K562 (cell line): ENCODE measurements around the gene SMIM36. TPM values are rescaled to one million over a fixed set of nuclear protein-coding genes. Genes with fewer than 3 reads are reported as not detected.

Source experiments
- ATF1 ChIP-seq, 2 experiments: fragments of 450-650 bp in 1 of 2; IDR thresholded peaks; 2 replicates each; pipeline ENCODE4 v1.6.1; 2016; ENCODE audit warnings: missing compliant biosample characterization in 1 of 2, missing genetic modification characterization in 1 of 2
- BRD9 ChIP-seq: fragments of 450-650 bp; IDR thresholded peaks from 2 replicates; pipeline ENCODE4 v1.6.1; 2018; ENCODE audit warnings: low read depth; ENCODE audit not compliant: partially characterized antibody
- CBX1 ChIP-seq: sonication (generic); IDR thresholded peaks from 2 replicates; pipeline ENCODE4 v1.6.1; 2016; ENCODE audit warnings: antibody characterized with exemption, low read depth, mild to moderate bottlenecking
- DMBX1 ChIP-seq: fragments of 250-450 bp; sonication (Bioruptor Pico); IDR thresholded peaks from 2 replicates; pipeline ENCODE4 v1.8.0; 2022; ENCODE audit warnings: inconsistent platforms, mild to moderate bottlenecking, moderate library complexity, borderline replicate concordance
- EGR1 ChIP-seq: fragments of 450-650 bp; conservative IDR thresholded peaks from 2 replicates; pipeline ENCODE4 v1.6.1; 2017; ENCODE audit warnings: mild to moderate bottlenecking
- ETV1 ChIP-seq: fragments of 450-650 bp; conservative IDR thresholded peaks from 2 replicates; pipeline ENCODE4 v1.6.1; 2016; ENCODE audit warnings: missing genetic modification characterization, control low read depth, low read depth, missing compliant biosample characterization
- ETV6 ChIP-seq, 3 experiments: fragments of 150-350 bp in 1 of 3; sonication (generic) in 1 of 3; formaldehyde crosslinking in 1 of 3; IDR thresholded peaks; 2 replicates each; pipeline versions ENCODE4 v1.6.1 to v1.8.0; 2014 to 2022; ENCODE audit warnings: borderline replicate concordance in 2 of 3, low read depth in 2 of 3, antibody characterized with exemption in 1 of 3, low read length in 1 of 3, mild to moderate bottlenecking in 1 of 3, missing genetic modification reagents in 1 of 3
- FOXK1 ChIP-seq: sonication (generic); formaldehyde crosslinking; IDR thresholded peaks from 2 replicates; pipeline ENCODE4 v1.8.0; 2022; ENCODE audit warnings: missing genetic modification reagents, mild to moderate bottlenecking, borderline replicate concordance
- HIVEP1 ChIP-seq: fragments of 250-450 bp; sonication (Bioruptor Pico); IDR thresholded peaks from 2 replicates; pipeline ENCODE4 v1.4.0; 2020; ENCODE audit warnings: mild to moderate bottlenecking
- IFI16 ChIP-seq: fragments of 250-450 bp; sonication (Bioruptor Pico); IDR thresholded peaks from 2 replicates; pipeline ENCODE4 v2.1.2; 2022; ENCODE audit warnings: mild to moderate bottlenecking, inconsistent platforms
- LARP7 ChIP-seq: fragments of 450-650 bp; IDR thresholded peaks from 2 replicates; pipeline ENCODE4 v1.6.1; 2016
- MCM7 ChIP-seq, 2 experiments: fragments of 450-650 bp; IDR thresholded peaks; 2 replicates each; pipeline ENCODE4 v1.6.1; 2016 to 2018
- MXI1 ChIP-seq: IDR thresholded peaks from 2 replicates; pipeline ENCODE4 v1.6.1; 2011; ENCODE audit warnings: low read depth, mild to moderate bottlenecking, improper control_type of control experiment, low read length
- MYBL2 ChIP-seq, 2 experiments: fragments of 450-650 bp in 1 of 2; sonication (generic) in 1 of 2; formaldehyde crosslinking in 1 of 2; IDR thresholded peaks; 2 replicates each; pipeline versions ENCODE4 v1.6.1 to v1.8.1; 2017 to 2022; ENCODE audit warnings: borderline replicate concordance in 1 of 2, inconsistent platforms in 1 of 2, low read depth in 1 of 2, mild to moderate bottlenecking in 1 of 2, missing genetic modification reagents in 1 of 2, moderate library complexity in 1 of 2
- NFATC3 ChIP-seq: fragments of 450-650 bp; IDR thresholded peaks from 2 replicates; pipeline ENCODE4 v1.6.1; 2017; ENCODE audit warnings: mild to moderate bottlenecking
- NFE2 ChIP-seq: IDR thresholded peaks from 2 replicates; pipeline ENCODE4 v1.6.1; 2014; ENCODE audit warnings: antibody characterized with exemption, low read depth
- NR1H2 ChIP-seq: sonication (generic); formaldehyde crosslinking; IDR thresholded peaks from 2 replicates; pipeline ENCODE4 v1.4.0; 2020; ENCODE audit warnings: mild to moderate bottlenecking, missing genetic modification reagents
- RBM15 ChIP-seq: fragments of 200-400 bp; formaldehyde crosslinking; IDR thresholded peaks from 2 replicates; pipeline ENCODE4 v1.6.1; 2018; ENCODE audit warnings: mild to moderate bottlenecking, low read length, moderate library complexity; ENCODE audit not compliant: insufficient read depth
- RBM39 ChIP-seq: fragments of 200-400 bp; formaldehyde crosslinking; optimal IDR thresholded peaks from 2 replicates; pipeline ENCODE3; 2018; ENCODE audit warnings: low read depth, low read length
- TAF7 ChIP-seq: fragments of 450-650 bp; IDR thresholded peaks from 2 replicates; pipeline ENCODE4 v1.6.1; 2016; ENCODE audit warnings: missing genetic modification characterization, missing compliant biosample characterization
- TCFL5 ChIP-seq: fragments of 250-450 bp; sonication (Bioruptor Pico); conservative IDR thresholded peaks from 2 replicates; pipeline ENCODE4 v1.6.1; 2021; ENCODE audit warnings: mild to moderate bottlenecking, moderate library complexity, matching md5 sums
- ZBTB7A ChIP-seq: IDR thresholded peaks from 2 replicates; pipeline ENCODE4 v1.6.1; 2011; ENCODE audit warnings: low read depth, mild to moderate bottlenecking, low read length, moderate library complexity, borderline replicate concordance; ENCODE audit not compliant: control insufficient read depth
- ZBTB8A ChIP-seq: fragments of 450-650 bp; IDR thresholded peaks from 2 replicates; pipeline ENCODE4 v1.6.1; 2018; ENCODE audit warnings: mild to moderate bottlenecking, moderate library complexity; ENCODE audit not compliant: partially characterized antibody
- ZNF76 ChIP-seq: fragments of 250-450 bp; sonication (Bioruptor Pico); IDR thresholded peaks from 2 replicates; pipeline ENCODE4 v1.4.0; 2020; ENCODE audit warnings: mild to moderate bottlenecking, moderate library complexity, borderline replicate concordance
- polyA plus RNA-seq, 8 experiments: library from polyadenylated mRNA; depleted of rRNA in 4 of 8; stranded (reverse) in 5 of 8; unstranded in 3 of 8; fragments of >200 nt; fragmentation: Nextera tagmentation in 2 of 8; fragmentation: Illumina TruSeq in 1 of 8; extraction: Ambion mirVana in 2 of 8; extraction: Trizol in 1 of 8; gene quantifications; 2 replicates each; pipeline versions ENCODE4 v1.2.1 to v1.2.3, GENCODE V29; 2011 to 2014; ENCODE audit warnings: inconsistent platforms in 1 of 8, missing spikeins in 1 of 8
- total RNA-seq, 7 experiments: library from RNA; depleted of rRNA in 6 of 7; stranded (reverse); fragments of >200 nt in 6 of 7; fragmentation: Illumina TruSeq in 2 of 7; extraction: Trizol in 2 of 7; gene quantifications; 2 replicates each; pipeline versions ENCODE4 v1.2.1 to v1.2.3, GENCODE V29; 2011 to 2021; ENCODE audit warnings: low replicate concordance in 1 of 7
- TF ChIP-seq, protein P1 (sequence below): sonication (generic); formaldehyde crosslinking; IDR thresholded peaks from 2 replicates; pipeline ENCODE4 v1.8.1; 2023; ENCODE audit warnings: mild to moderate bottlenecking, missing genetic modification reagents
- TF ChIP-seq, protein P2 (sequence below), 2 experiments: IDR thresholded peaks in 1 of 2; conservative IDR thresholded peaks in 1 of 2; 2 replicates each; pipeline ENCODE4 v1.6.1; 2016; ENCODE audit warnings: low read depth in 2 of 2, mild to moderate bottlenecking in 1 of 2, missing compliant biosample characterization in 1 of 2, missing genetic modification characterization in 1 of 2, moderate library complexity in 1 of 2

Gene SMIM36
- total and polyA plus RNA-seq, 9 of the 15 experiments (the other 6 are each of a cell fraction or from before 2014, with no cell fraction given) = not detected

DNA sequence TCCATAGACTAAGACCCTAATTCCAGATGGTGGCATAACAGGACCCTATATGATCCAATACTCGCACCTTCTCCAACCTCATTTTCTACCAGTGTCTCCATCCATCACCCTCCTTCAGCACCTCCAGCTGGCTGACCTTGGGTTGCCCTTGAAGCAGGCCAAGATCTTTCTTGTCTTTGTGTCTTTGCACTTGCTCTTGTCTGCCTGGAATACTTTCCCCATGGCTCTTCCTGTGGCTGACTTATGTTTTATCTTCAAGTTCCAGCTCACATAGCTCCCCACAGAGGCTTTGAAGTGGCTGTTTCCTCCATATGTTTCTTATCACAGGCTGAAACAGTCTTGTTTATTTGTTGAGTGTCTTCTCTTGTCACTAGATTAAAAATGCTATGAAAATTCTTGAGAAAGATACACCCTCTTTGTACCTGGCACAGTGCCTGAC, 60.0 kb downstream of the SMIM36 start (continued):
- TF ChIP-seq MYBL2 (IDR thresholded peaks at IDR 0.05; ENCODE audit: low read depth) = no peak
- no peak for TF ChIP-seq MYBL2 (CRISPR knock-in tag; IDR thresholded peaks at IDR 0.05; ENCODE audit: borderline replicate concordance)
- no peak for TF ChIP-seq MXI1
- TF ChIP-seq EGR1 = no peak
- no peak for TF ChIP-seq MCM7 (IDR thresholded peaks at IDR 0.05)
- TF ChIP-seq NFE2 = 0 out of 2 replicates have a peak, but pooled peaks have one; percentile 14
- TF ChIP-seq LARP7 = no peak
- no peak for TF ChIP-seq CBX1
- no peak for TF ChIP-seq ATF1 (CRISPR knock-in tag; IDR thresholded peaks at IDR 0.05)
- TF ChIP-seq ATF1 (tag; IDR thresholded peaks at IDR 0.05) = peak; percentile 46; the same call in 1 of the 2 replicates
- TF ChIP-seq RBM15 = no peak
- TF ChIP-seq ZBTB8A = no peak
- TF ChIP-seq FOXK1 (CRISPR knock-in tag) = no peak
- peak; percentile 31; the same call in 1 of the 2 replicates for TF ChIP-seq NFATC3
- no peak for TF ChIP-seq ZBTB7A
- TF ChIP-seq DMBX1 (CRISPR knock-in tag) = no peak
- no peak for TF ChIP-seq ZNF76
- no peak for TF ChIP-seq NR1H2 (CRISPR knock-in tag)
- TF ChIP-seq RBM39 = no peak
- TF ChIP-seq, protein P1, sequence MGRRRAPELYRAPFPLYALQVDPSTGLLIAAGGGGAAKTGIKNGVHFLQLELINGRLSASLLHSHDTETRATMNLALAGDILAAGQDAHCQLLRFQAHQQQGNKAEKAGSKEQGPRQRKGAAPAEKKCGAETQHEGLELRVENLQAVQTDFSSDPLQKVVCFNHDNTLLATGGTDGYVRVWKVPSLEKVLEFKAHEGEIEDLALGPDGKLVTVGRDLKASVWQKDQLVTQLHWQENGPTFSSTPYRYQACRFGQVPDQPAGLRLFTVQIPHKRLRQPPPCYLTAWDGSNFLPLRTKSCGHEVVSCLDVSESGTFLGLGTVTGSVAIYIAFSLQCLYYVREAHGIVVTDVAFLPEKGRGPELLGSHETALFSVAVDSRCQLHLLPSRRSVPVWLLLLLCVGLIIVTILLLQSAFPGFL (CRISPR knock-in tag) = no peak
- peak; percentile 80 for TF ChIP-seq ETV1 (tag)
- 0 out of 4 replicates have a peak, but pooled peaks of 1 of the 2 experiments have one; percentile 35 for TF ChIP-seq ETV6 (IDR thresholded peaks at IDR 0.05; ENCODE audit: borderline replicate concordance in 1 of 2, low read depth in 2 of 2, low read length in 1 of 2)
- TF ChIP-seq ETV6 (CRISPR knock-in tag; IDR thresholded peaks at IDR 0.05; ENCODE audit: borderline replicate concordance) = no peak
- TF ChIP-seq HIVEP1 (CRISPR knock-in tag) = no peak
- TF ChIP-seq, protein P2, sequence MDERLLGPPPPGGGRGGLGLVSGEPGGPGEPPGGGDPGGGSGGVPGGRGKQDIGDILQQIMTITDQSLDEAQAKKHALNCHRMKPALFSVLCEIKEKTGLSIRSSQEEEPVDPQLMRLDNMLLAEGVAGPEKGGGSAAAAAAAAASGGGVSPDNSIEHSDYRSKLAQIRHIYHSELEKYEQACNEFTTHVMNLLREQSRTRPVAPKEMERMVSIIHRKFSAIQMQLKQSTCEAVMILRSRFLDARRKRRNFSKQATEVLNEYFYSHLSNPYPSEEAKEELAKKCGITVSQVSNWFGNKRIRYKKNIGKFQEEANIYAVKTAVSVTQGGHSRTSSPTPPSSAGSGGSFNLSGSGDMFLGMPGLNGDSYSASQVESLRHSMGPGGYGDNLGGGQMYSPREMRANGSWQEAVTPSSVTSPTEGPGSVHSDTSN (CRISPR knock-in tag; IDR thresholded peaks at IDR 0.05; ENCODE audit: low read depth) = no peak
- TF ChIP-seq, protein P2 (tag; conservative IDR thresholded peaks at IDR 0.05; ENCODE audit: low read depth) = peak; percentile 81
- TF ChIP-seq BRD9 = peak; percentile 82
- no peak for TF ChIP-seq IFI16
- no peak for TF ChIP-seq TCFL5 (CRISPR knock-in tag)
- TF ChIP-seq TAF7 (tag) = no peak
